GM12891 (cell line): Measurements from ENCODE around the gene PLA2G4A.

ENCODE experiments used
- DNase-seq: peaks from one replicate; pipeline ENCODE4 v3.0.0; 2011; ENCODE audit warnings: low spot score; ENCODE audit not compliant: insufficient read length
- FAIRE-seq: peaks from 2 replicates; lab custom pipeline; 2011; peaks lifted over from hg19 to GRCh38; lab: Jason Lieb, UNC
- PAX5 ChIP-seq: IDR thresholded peaks from 2 replicates; pipeline ENCODE4 v1.6.1; 2011; ENCODE audit warnings: low read length, moderate library complexity, mild to moderate bottlenecking; ENCODE audit not compliant: insufficient read depth, severe bottlenecking
- POLR2A ChIP-seq: IDR thresholded peaks from 2 replicates; pipeline ENCODE4 v1.6.1; 2011; ENCODE audit warnings: low read depth, low read length, control low read depth
- POLR2AphosphoS5 ChIP-seq: IDR thresholded peaks from 2 replicates; pipeline ENCODE4 v1.6.1; 2011; ENCODE audit warnings: low read depth, low read length, control low read depth
- POU2F2 ChIP-seq: IDR thresholded peaks from 2 replicates; pipeline ENCODE4 v1.6.1; 2011; ENCODE audit warnings: low read depth, mild to moderate bottlenecking, control low read depth, low read length, moderate library complexity
- SPI1 ChIP-seq: IDR thresholded peaks from 2 replicates; pipeline ENCODE4 v1.6.1; 2011; ENCODE audit warnings: low read depth, low read length, control low read depth
- TAF1 ChIP-seq: IDR thresholded peaks from 2 replicates; pipeline ENCODE4 v1.6.1; 2011; ENCODE audit warnings: low read depth, low read length, control low read depth

Gene PLA2G4A

DNA sequence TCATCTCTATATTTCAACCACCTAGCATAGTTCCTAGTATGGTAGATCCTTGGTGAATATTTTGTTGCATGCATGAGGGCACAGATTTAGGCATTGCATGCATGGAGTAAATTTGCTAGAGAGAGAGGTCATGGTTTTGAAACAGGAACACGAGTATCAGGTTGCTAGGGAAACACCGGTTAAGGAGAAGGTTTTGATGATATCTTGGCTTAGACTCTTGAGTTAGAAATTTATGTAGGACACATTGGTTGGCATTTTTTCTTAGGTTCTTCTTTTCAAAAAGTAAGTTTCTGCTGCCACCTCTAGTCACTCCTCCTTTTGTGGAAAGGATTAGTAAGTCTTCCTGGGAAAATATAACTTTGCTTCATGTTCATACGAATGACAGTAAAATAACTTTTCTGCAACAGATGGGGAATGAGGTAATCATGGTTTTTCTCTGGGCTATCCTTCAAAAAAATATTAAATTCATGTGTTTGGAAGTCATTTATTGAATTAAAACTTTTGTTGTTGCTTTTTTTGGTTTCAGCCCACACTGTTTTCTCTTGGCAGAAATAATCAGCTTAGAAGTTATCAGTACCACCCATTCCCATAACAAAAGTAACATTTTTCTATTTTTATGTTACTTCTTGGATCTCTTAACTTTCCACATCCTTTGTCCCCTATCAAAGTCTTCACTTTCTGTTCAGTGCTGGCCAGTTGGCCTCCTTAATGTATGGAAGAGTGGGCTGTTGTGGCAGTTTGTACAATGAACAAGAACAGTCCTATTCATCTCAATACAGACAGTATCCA, 97.3 kb downstream of the PLA2G4A start:
- DNase-seq (no peak), FAIRE-seq (no peak)
- TF ChIP-seq POLR2AphosphoS5 (no peak), PAX5 (no peak), TAF1 (no peak), POU2F2 (no peak), SPI1 (no peak), POLR2A (no peak)

- DNase-seq (no peak), FAIRE-seq (no peak)
- TF ChIP-seq TAF1 (no peak), PAX5 (no peak), POU2F2 (no peak), POLR2AphosphoS5 (no peak), POLR2A (no peak), SPI1 (no peak)
Observed at GRCh38 chr1:186927884-186928283, 99.1 kb downstream of the PLA2G4A start.

DNA sequence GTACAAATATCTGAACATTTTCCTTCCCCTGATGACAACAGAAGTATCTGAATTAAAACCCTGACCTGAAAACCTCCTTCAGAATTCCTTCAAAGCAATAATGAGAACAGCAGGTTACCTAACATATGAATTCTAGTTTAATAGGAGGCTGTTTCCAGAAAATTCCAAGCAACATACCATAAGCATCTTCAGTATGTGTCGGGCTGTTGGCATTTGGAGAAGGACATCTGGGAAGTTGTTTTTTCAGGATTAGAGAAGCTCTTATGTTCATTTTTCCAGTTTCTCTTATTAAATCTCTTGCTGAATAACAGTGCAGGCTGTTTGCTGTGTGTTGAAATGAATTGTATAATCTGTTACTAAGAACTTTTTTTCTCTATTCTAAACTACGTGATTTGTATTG, 101.5 kb downstream of the PLA2G4A start:
- no peak for DNase-seq
- no peak for TF ChIP-seq TAF1
- no peak for TF ChIP-seq POLR2A
- no peak for TF ChIP-seq POLR2AphosphoS5
- no peak for TF ChIP-seq SPI1
- no peak for TF ChIP-seq POU2F2
- TF ChIP-seq PAX5, result no peak
- FAIRE-seq, result no peak

GRCh38 chr1:186937016-186937670, 108.4 kb downstream of the PLA2G4A start:
- no peak for DNase-seq
- TF ChIP-seq POU2F2, result no peak
- no peak for FAIRE-seq

GRCh38 chr1:186943891-186944686, 115.3 kb downstream of the PLA2G4A start:
- TF ChIP-seq PAX5 (no peak), POLR2AphosphoS5 (no peak), POU2F2 (no peak), TAF1 (no peak), SPI1 (no peak), POLR2A (no peak)
- FAIRE-seq, result no peak
- no peak for DNase-seq

DNA sequence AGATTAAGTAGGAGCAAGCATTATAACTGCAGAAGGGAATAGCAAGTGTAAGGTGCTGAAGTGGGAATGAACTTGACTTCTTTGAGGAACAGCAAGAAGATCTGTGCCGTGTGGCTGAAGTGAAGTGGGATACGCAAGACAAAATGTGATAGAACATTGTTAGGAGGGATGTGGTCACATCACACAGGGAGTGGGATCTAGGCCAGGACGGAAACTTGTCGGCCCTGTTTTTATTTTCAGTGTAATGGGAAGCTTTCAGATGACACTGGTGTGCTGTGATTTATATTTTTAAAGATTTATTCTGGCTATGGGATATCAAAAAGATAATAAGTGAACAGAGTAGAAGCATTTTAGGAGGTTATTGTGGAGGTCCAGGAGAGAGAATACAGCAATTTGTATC, 116.4 kb downstream of the PLA2G4A start:
- TF ChIP-seq POLR2A, result no peak
- TF ChIP-seq PAX5, result no peak
- TF ChIP-seq POU2F2, result no peak
- TF ChIP-seq TAF1, result no peak
- TF ChIP-seq SPI1, result no peak
- TF ChIP-seq POLR2AphosphoS5, result no peak
- DNase-seq (no peak), FAIRE-seq (no peak)

DNA sequence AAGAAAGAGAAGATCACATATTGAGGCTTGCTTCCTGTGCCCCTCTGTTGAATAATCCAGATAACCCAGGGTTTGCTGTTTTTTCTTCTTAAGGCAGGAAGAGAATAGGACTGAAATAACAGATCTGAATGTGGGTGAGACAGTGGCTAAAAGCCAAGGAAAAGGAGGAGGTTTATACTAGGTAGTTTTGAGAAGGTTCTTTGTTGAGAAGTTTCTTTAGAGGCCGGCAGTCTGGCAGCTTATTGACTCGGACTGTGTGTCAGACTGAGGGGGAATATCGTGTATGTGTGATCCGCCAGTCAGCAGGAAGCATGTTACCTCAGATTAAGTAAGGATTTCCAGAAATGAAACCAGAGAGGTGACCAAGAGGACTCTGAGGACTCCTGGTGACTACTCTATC, 119.8 kb downstream of the PLA2G4A start:
- FAIRE-seq (no peak), DNase-seq (no peak)
- TF ChIP-seq POLR2A (no peak), SPI1 (no peak), TAF1 (no peak)

GRCh38 chr1:186949173-186949572, 120.4 kb downstream of the PLA2G4A start:
- no peak for FAIRE-seq
- DNase-seq, result no peak
- TF ChIP-seq TAF1, result no peak
- no peak for TF ChIP-seq POU2F2
- no peak for TF ChIP-seq POLR2AphosphoS5
- no peak for TF ChIP-seq PAX5
- no peak for TF ChIP-seq SPI1
- TF ChIP-seq POLR2A, result no peak

GRCh38 chr1:186950547-186950946, 121.8 kb downstream of the PLA2G4A start:
- FAIRE-seq (no peak), DNase-seq (no peak)
- no peak for TF ChIP-seq TAF1
- no peak for TF ChIP-seq SPI1
- no peak for TF ChIP-seq POLR2AphosphoS5
- TF ChIP-seq POU2F2, result no peak
- TF ChIP-seq POLR2A, result no peak
- TF ChIP-seq PAX5, result no peak
